ENCODE measurements around the gene RAI14. TPM values are rescaled to one million over a fixed set of nuclear protein-coding genes. Genes with fewer than 3 reads are reported as not detected.

The RAI14 gene
- total RNA-seq, 2 experiments from 2014 or later: 0.92 to 12.3 TPM

- no peak overlapping the region for H3K4me3 ChIP-seq (ENCODE audit: low read depth, low read length, poor library complexity, severe bottlenecking)
- H3K9me3 ChIP-seq (ENCODE audit: low read length): no peaks in the 10 kb centered on the region
- ChIA-PET CTCF (ENCODE audit: unreplicated experiment) (no interaction called here), POLR2A (no interaction called here)
- no peaks in the 10 kb centered on the region for H4K20me1 ChIP-seq (ENCODE audit: insufficient read depth, low read length)
- H3K4me1 ChIP-seq (ENCODE audit: insufficient read depth, low read length, poor library complexity, severe bottlenecking): no peaks in the 10 kb centered on the region
- no peak overlapping the region for H3K27ac ChIP-seq (ENCODE audit: low read depth, low read length, poor library complexity, severe bottlenecking)
- H2AFZ ChIP-seq (ENCODE audit: low read length): no peak overlapping the region
- TF ChIP-seq CTCF (conservative IDR thresholded peaks at IDR 0.05; ENCODE audit: low read length) (no peak), EZH2phosphoT487 (IDR thresholded peaks at IDR 0.05; ENCODE audit: borderline replicate concordance, low read depth, low read length) (no peak)
- no peak for DNase-seq (ENCODE audit: low spot score)
- H3K36me3 ChIP-seq (ENCODE audit: insufficient read depth, low read length): no peaks in the 10 kb centered on the region
- intact Hi-C loops (cut with micrococcal nuclease; ENCODE audit: unreplicated experiment): no loop called here
- H3K9me2 ChIP-seq (ENCODE audit: insufficient read depth, low read length): no peaks in the 10 kb centered on the region
- no peak overlapping the region for H3K4me2 ChIP-seq (ENCODE audit: low read length)
- H3K79me2 ChIP-seq (ENCODE audit: insufficient read depth, low read depth, low read length): no peaks in the 10 kb centered on the region
- no TSS peak for BruUV-seq (replicated peaks)
These were observed 72.1 kb downstream of the RAI14 start for GRCh38 chr5:34728236-34728635.

GRCh38 chr5:34731435-34732232, 75.5 kb downstream of the RAI14 start:
- Histone ChIP-seq H4K20me1 (ENCODE audit: insufficient read depth, low read length) (no peaks in the 10 kb centered on the region), H3K4me3 (ENCODE audit: low read depth, low read length, poor library complexity, severe bottlenecking) (no peak overlapping the region), H2AFZ (ENCODE audit: low read length) (no peak overlapping the region), H3K4me1 (ENCODE audit: insufficient read depth, low read length, poor library complexity, severe bottlenecking) (no peaks in the 10 kb centered on the region), H3K27ac (ENCODE audit: low read depth, low read length, poor library complexity, severe bottlenecking) (no peak overlapping the region), H3K79me2 (ENCODE audit: insufficient read depth, low read depth, low read length) (no peaks in the 10 kb centered on the region), H3K9me2 (ENCODE audit: insufficient read depth, low read length) (no peaks in the 10 kb centered on the region), H3K36me3 (ENCODE audit: insufficient read depth, low read length) (no peaks in the 10 kb centered on the region), H3K9me3 (ENCODE audit: low read length) (no peaks in the 10 kb centered on the region), H3K4me2 (ENCODE audit: low read length) (no peak overlapping the region)
- POLR2A ChIA-PET: interaction anchor here (0.6 kb wide), 1 partner anchor 91 kb away, joined by 3 read pairs; no protein-coding TSS in a partner anchor
- no peak for TF ChIP-seq EZH2phosphoT487 (IDR thresholded peaks at IDR 0.05; ENCODE audit: borderline replicate concordance, low read depth, low read length)
- no peak for TF ChIP-seq CTCF (conservative IDR thresholded peaks at IDR 0.05; ENCODE audit: low read length)
- no TSS peak for BruUV-seq (replicated peaks)
- CTCF ChIA-PET (ENCODE audit: unreplicated experiment): no interaction called here
- no peak for DNase-seq (ENCODE audit: low spot score)
- intact Hi-C loops (cut with micrococcal nuclease; ENCODE audit: unreplicated experiment): no loop called here

GRCh38 chr5:34734326-34734725, 78.2 kb downstream of the RAI14 start:
- H3K36me3 ChIP-seq (ENCODE audit: insufficient read depth, low read length): no peaks in the 10 kb centered on the region
- TF ChIP-seq EZH2phosphoT487 (IDR thresholded peaks at IDR 0.05; ENCODE audit: borderline replicate concordance, low read depth, low read length) (no peak), CTCF (conservative IDR thresholded peaks at IDR 0.05; ENCODE audit: low read length) (no peak)
- H2AFZ ChIP-seq (ENCODE audit: low read length): no peak overlapping the region
- H3K9me2 ChIP-seq (ENCODE audit: insufficient read depth, low read length): no peaks in the 10 kb centered on the region
- no peak overlapping the region for H3K4me3 ChIP-seq (ENCODE audit: low read depth, low read length, poor library complexity, severe bottlenecking)
- no peaks in the 10 kb centered on the region for H3K9me3 ChIP-seq (ENCODE audit: low read length)
- CTCF ChIA-PET (ENCODE audit: unreplicated experiment): no interaction called here
- H3K27ac ChIP-seq (ENCODE audit: low read depth, low read length, poor library complexity, severe bottlenecking): no peak overlapping the region
- no peaks in the 10 kb centered on the region for H4K20me1 ChIP-seq (ENCODE audit: insufficient read depth, low read length)
- H3K4me2 ChIP-seq (ENCODE audit: low read length): no peak overlapping the region
- DNase-seq (ENCODE audit: low spot score): no peak
- BruUV-seq (replicated peaks): no TSS peak
- intact Hi-C loops (cut with micrococcal nuclease; ENCODE audit: unreplicated experiment): no loop called here
- no peaks in the 10 kb centered on the region for H3K4me1 ChIP-seq (ENCODE audit: insufficient read depth, low read length, poor library complexity, severe bottlenecking)
- POLR2A ChIA-PET: interaction anchor here (0.8 to 0.9 kb wide), 2 partner anchors 9 to 25 kb away, joined by 3 to 4 read pairs; no protein-coding TSS in a partner anchor
- no peaks in the 10 kb centered on the region for H3K79me2 ChIP-seq (ENCODE audit: insufficient read depth, low read depth, low read length)
